ENCODE results near the gene E2F1.

E2F1 gene

DNA sequence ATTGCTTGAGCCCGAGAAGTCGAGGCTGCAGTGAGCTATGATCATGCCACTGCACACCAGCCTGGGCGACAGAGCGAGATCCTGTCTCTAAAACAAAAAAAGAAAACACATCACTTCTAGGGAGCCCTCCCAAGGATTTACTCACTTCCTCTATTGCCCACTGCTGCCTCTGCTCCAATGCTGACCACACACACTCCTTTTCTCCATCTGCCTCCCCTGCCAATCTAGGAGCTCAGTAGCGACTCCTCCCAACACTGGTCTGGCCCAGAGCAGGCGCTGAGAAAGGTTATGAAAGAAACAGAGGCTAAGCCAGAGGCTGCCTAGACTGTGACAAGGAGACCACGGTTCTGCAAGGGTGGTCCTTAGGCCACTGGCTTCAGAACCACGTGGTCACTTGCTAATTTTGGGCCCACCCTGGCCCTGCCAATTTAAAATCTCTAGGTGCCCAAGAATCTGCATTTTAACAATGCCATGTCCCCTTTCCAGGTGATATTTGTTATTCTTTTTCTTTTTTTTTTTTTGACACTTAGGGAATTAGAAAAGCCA, 1.3 kb upstream of the E2F1 start:
- no peak for DNase-seq (ENCODE audit: low read depth)

DNA sequence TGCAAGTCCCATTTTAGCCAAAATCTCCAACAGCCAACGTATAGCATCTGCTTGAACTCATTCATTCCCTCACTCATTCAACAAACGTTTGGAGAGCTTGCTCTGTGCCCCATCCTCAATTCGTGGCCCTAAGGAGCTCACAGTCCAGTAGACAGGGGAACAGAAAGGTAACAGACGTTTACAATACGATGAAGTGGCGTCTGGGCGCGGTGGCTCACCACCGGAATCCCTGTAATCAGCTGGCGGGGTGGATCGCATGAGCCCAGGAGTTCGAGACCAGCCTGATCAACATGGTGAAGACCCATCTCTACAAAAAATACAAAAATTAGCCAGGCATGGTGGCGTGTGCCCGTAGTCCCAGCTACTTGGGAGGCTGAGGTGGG, 790 bp upstream of the E2F1 start:
- no peak for DNase-seq (ENCODE audit: low read depth)

DNA sequence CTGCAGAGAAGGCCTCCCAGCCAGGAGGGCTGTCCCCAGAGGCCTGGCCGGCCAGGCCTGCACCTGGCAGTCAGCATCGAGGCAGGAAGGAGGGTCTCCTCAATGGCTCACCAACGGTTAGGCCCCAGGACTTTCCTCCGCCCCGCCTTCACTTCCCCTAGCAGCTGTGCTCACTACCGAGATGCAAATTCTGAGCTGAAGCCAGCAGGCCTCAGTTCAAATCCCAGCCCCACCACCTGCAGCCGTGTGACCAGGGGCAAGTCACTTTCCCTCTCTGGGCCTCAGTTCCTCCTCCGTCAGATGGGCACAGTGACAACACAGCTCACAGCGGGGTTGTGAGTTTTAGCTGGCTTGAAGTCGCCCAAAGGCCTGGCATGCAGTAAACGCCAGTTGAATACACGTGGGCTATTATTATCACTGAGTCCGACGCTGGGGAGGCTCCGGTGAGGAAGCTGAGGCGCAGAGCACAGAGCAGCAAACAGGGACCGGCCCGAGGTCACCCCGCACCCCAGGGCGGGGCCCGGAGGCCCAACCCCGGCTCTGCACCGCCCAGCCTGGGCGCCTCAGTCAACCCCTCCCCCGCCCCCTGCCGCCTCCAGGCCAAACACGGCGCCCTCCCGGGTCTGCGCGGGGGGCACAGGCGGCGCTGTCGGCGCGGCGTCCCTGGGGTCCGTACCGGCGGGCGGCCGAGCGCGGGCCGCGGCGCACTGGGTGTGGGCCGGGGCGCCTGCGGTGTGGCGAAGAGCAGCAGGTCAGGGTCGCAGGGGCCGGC, 671 bp downstream of the E2F1 start:
- no peak for DNase-seq (ENCODE audit: low read depth)

DNA sequence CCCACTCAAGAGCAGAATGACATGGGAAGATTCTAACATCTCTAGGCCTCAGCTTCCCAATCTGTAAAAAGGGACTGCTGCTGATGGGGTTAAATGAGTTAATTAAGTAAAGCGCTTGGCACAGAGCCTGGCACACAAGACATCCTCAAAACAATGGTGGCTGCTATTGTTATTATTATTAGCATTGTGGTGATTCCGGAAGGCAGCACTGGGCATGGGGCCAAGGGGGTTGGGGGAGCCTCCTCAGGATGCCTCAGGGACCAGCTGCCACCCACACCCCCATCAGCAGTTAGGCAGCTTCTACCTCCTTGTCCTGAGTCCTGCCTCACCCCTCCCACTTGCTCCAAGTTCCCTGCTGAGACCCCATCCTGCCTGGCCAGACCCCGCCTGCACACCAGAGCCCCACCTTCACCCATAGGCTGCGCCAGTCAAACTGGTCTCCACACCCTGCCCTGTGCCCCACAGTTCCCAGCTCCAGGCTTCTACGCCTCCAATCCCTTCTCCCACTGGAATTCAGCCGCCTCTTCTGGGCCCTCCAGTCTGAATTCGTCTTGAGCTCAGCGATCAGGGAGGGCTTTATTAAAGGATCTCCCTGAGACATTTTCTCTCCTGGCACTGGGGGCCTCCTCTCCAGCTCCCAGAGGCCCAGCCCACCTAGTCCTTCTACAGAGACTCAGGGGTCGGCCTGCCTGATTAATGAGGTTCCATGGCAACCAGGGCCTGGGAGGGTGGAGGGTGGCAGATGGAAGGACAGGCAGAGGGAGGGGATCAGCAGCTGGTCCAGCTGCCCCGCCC, 1.5 kb downstream of the E2F1 start:
- no peak for DNase-seq (ENCODE audit: low read depth)

DNA sequence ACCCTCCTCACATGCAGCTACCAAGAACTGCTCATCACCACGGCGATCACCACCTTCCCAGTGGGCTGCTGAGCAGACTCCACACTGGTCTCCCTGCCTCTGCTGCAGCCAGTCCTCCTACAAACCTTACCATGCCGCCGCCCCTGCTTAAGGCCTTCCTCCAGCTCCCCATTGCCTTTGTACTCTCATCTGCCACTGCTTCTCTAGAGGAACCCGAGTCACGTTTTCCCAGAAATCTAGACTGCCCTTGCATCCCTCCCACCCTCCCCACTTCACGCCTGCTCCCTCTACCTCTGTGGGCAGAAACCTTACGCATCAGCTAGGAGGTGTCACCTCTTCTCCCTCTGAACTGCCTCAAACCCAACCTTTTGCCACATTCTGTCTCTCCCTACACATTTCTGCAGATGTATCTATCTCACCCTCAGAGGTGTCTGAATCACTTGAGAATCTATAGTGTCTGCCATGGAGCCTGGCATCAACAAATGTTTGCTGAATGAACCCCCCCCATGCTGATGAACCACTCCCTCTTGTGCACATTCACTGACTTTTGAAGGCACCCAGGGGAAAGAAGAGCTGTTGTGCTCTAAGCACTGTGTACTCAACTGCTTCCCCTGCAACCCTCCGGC, 4.3 kb downstream of the E2F1 start:
- DNase-seq (ENCODE audit: low read depth), result no peak

DNA sequence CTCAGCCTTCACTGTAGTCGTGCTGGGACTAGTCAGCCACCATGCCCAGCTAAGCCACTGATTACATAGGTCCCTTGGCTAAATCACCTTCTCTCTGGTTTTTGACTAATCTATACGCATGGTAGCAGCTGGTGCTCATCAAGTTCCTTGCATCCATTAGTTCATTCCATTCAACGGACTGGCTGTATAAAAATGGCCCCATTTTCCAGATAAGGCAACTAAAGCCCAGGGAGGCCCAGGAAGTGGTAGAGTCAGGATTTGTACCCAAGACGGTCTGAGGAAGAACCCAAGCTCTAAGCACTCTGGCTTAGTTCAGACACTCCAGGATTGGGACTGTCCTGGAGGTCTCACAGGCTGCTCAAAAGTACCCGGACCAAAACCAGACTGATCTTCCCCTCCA, 4.9 kb downstream of the E2F1 start:
- DNase-seq (ENCODE audit: low read depth), result no peak

DNA sequence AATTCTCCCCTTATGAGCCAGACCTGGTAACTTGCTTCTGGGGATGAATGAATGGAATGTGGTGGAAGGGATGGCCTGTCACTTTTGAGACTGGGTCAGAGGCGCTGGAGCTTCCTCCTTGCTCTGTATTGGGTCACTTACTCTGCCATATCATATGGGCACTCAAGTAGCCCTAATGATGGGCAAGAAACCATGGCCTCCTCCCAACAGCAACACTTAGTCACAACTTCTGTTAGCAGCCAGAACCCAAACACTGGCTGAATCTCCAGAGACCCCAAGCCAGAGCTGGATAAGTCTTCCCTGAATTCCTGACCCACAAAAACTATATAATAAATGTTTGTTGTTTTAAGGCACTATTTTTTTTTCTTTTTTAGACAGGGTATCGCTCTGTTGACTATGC, 5.5 kb downstream of the E2F1 start:
- DNase-seq (ENCODE audit: low read depth), result no peak

DNA sequence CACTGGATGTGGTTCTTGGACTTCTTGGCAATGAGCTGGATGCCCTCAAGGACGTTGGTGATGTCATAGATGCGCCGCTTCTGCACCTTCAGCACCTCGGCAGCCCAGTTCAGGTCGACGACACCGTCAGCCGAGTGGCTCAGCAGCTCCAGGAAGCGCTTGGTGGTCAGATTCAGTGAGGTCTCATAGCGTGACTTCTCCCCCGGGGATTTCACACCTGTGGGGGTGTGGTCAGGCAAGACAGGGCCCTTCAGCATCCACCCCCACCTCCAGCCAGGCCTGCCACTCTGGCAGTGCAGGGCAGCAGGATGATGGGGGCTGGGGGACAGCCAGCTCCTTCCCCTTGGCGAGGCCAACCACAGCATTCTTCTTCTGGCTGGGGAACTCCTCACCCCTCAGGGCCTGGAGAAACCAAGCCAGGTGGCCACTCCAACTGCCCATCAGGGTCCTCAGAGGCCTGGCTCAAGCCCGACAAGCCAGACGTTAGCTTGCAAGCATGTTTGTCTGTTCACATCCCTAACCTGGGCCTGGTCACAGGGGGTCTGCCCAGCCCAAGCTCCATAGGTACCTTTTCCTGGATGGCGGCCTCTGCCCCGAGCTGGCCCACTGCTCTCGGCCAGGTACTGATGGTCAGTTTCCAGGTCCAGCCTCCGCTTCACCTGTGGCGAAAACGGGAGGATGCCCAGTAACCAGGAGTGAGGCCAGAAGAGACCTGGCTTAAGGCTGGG, 6.3 kb downstream of the E2F1 start:
- no peak for DNase-seq (ENCODE audit: low read depth)

DNA sequence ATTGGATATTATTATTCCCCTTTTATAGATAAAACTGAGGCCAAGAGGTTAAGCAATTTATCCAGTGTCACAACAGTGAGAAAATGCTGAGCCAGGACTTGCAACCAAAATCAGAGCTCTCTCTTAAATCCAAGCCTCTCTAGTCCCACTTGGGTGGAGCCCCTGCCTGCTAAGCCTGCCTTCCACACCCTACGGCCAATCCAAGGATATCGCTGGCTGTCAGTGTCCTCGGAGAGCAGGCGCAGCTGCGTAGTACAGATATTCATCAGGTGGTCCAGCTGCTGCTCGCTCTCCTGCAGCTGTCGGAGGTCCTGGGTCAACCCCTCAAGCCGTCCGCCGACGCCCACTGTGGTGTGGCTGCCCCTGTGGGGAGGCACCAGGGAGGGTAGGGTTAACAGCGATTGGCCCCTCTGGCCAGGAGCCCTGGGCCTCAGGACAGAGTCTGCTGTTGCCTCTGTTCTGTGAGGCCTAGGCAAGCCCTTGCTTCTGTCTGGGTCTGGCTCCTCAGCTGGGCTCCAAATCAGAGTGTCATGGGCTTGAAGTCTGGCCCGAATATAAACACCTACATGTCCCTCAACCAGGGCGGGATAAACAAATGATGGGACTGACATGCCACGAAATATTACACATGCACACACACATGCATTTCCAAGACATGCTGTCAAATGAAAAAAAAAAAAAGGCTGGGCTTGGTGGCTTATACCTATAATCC, 8.0 kb downstream of the E2F1 start:
- no peak for DNase-seq (ENCODE audit: low read depth)

DNA sequence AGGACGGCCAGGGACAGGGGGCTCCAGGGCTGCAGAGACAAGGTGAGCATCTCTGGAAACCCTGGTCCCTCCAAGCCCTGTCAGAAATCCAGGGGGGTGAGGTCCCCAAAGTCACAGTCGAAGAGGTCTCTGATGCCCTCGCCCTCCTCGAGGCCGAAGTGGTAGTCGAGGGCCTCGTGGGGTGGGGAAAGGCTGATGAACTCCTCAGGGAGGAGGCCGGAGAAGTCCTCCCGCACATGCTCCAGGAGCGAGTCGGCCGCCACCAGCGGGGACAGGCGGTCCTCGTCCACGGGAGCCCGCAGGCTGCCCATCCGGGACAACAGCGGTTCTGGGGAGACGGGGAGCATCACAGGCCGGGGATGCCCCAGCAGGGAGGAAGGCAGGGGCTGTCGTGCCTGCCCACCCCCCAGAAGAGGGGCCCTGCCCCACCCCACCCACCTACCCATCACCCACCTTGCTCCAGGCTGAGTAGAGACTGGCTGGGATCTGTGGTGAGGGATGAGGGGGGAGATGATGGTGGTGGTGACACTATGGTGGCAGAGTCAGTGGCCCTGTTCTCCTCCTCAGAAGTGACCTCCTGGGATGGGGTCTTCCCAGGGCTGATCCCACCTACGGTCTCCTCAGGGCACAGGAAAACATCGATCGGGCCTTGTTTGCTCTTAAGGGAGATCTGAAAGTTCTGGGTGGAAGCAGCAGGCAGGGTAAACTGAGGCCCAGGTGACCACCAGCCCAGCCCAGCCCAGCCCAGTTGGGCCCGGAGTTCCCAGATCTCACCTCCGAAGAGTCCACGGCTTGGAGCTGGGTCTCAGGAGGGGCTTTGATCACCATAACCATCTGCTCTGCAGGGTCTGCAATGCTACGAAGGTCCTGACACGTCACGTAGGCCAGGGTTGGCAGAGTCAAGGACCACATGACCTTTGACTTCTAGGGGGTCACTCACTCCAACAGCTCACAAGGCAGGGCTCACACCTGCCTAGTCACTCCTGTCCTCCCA, 9.2 kb downstream of the E2F1 start:
- DNase-seq (ENCODE audit: low read depth), result no peak

DNA sequence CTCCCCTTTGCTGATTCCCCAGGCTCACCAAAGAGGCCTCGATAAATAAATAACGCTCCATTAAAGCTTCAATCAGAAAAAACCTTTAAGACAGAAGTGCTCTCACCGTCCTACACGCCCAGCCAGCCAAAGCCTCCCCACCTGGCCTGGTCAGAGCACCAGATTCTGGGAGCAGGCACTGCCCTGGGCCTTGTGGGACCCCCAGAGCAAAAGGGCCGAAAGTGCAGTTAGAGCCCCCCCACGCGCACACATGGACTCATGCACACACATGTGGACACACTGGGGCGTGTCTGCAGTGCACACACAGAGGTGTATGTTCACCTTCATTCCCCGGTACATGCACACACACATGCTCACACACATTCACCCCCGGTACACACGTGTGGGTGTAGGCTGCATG, 10.1 kb downstream of the E2F1 start:
- no peak for DNase-seq (ENCODE audit: low read depth)

DNA sequence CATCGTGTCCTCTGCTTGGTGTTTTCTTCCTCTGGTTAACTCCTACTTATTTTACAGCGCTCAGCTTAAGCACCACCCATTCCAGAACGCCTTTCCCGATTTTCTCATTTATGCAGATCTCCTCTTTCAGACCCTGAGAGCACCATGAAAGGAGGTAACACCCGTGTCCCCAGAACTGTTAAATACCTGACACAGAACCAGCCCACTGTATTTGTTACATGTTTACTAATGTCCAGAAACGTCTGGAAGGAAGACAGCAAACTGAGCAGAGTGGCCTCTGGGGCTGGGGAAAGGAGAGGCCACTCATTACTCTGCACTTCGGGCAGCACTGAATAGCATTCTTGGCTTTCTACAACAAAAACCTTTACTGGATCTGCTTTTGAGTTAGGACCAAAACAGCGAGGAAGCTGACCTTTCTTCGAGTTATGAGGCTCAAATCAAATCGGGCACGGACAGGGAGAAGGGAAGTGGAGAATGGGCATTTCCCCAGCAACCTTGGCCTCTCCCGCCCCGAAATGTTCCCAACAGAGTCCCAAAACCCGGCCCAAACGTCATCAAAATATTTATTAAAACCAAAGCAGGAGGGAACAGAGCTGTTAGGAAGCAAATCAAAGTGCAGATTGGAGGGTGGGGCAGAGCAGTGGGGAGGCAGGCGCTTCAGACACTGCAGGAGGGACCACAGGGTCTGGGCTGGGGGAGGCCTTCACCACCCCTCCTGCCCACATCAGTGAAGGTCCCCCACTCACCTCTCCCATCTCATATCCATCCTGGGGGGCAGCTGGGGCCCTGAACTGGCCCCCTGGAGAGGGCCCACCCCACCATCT, 10.8 kb downstream of the E2F1 start:
- no peak for DNase-seq (ENCODE audit: low read depth)

DNA sequence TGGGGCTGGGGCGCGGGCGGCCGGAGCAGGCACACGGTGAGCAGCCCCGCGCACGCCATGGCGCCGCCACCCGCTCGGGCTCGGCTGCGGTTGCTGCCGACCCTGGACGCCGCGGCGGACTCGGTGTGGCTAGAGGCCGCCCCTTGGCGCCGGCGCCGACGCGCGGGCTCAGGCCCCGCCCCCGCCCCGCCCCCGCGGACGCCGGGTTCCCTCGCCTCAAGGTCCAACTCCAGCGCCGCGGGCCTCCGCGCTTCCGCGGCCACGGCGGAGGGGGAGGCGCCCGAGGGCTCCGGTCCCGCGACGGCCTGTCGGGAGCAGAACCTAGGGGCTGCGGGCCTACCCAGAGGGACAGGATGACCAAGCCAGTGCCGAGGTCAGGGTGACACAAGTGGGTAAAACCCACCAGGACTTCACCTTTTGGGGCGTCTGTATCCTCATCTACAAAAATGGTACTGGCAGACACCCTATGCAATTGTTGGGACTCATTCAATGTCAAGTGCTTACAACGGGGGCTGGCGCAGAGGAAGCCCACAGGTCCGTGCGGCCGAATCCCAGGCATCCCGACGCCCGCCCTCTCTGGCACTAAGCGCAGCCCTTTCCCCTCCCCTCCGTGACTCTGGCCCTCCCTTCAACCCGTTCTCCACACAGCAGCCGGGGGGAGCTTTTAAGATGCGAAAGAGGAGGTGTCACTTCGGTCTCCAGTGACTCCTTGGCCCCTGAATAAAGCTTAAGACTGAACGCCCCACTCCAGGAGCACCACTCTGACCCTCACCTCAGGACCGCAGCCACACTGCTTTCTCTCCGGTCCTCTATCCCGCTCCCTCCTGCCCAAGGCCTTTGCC, 11.7 kb downstream of the E2F1 start, which contains the start of gene NECAB3:
TSS of gene NECAB3 (minus strand) at position 135 of the 842 bp plus-strand sequence. CDS start at position 59, 76 bp downstream.
- no peak for DNase-seq (ENCODE audit: low read depth)

DNA sequence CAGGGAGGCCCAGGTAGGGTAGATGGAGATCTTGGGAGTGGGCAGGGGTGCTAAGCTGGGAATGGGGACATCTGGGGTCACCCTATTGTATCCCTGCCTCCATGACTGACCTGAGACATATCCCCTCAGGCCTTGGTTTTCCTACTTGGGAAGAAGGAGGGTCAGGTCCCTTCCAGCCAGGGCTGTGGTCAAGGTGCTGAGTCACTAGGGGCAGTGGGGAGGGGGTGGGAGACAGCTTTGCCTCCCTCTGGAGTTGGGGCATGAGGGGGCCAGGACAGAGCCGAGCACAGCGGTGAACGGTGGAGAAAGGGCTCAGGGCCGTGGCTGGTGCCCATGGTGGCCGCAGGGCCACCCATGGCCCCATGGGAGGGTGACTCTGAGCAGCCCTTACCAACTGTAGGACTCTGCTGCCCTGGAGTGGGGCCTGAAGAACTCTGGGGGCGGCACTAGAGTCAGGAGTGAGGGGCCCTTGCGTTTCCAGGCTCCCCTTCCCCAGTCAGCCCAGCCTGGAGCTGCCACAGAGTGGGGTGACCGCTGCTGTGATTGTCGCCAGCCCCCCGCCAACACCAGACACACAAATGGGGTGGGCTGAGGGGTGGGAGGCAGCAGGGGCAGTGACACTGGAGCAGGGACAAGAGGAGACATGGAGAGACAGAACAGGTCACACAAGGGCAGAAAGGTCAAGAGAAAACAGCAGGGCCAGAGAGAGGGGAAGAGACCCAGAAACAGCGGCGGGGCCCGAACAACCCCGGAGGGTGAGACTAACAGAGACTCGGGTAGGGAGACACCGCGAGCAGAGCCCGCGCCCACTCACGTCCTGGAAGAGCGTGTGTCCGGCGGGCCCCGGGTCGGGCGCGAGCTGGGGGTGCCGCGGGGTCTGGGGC, 12.5 kb downstream of the E2F1 start:
- no peak for DNase-seq (ENCODE audit: low read depth)

DNA sequence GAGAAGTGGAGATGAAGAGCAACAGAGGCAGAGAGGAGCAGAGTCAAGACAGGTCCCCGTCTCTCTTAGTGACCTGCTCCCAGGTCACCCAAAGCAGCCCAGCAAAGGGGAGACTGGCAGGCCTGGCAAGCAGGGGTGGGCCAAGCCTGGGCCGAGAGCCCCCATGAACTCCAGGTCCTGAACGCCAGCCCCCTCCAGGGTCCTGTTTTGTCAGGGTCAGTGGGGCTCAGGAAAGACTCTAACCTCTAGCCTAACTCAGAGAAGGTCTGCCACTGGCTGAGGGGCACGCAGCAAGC, 13.1 kb downstream of the E2F1 start:
- DNase-seq (ENCODE audit: low read depth), result no peak

DNA sequence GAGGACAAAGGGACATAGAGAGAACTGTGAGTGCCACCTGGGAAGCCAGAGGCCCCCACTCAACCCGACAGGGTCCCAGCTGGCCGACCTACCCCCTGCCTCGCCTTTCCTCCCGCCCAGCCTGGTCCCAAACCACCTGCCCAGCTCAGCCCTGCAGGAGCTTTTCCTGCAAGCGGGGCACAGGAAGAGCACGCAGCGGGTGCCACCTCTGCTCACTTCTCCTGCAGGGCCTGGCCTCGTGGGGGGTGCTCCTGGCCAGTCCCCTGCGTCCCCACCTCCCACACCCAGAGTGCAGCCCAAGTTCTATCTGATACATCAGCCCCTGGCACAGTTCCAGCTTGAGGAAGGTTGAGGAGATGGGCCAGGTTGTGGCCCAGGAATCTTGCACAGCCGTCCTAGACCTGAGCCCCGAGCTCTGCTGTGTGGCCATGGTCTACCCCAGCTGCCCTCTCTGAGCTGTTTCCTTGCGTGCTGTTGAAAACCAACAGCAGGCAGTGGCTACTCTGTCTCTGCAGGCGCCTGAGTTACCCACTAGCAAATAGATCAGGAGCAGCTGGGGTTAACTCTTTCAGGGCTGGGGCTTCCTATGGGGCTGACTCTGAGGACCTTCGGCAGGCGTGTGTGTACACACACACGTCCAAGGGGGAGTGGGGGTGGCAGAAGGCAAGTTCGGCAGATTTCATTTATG, 13.6 kb downstream of the E2F1 start:
- no peak for DNase-seq (ENCODE audit: low read depth)

Measured in GM04504 (cell line).